GM19467 (cell line): Measurements from ENCODE around the gene RNF39.

Experiments used
- ATAC-seq: cut with Tn5 transposase; IDR thresholded peaks from one replicate; pipeline ENCODE4 v1.9.1; 2021; ENCODE audit warnings: mild to moderate bottlenecking, moderate library complexity; ENCODE audit not compliant: unreplicated experiment

The RNF39 gene

GRCh38 chr6:30020626-30021025, 54.9 kb downstream of the RNF39 start:
- no peak for ATAC-seq
